Cardiac muscle cell (in vitro differentiated cells and primary cell): ENCODE measurements around the gene G6PC3. TPM values are rescaled to one million over a fixed set of nuclear protein-coding genes. Genes with fewer than 3 reads are reported as not detected.
"Not testable (repeated sequence)": the region's sequence is repeated elsewhere in the genome, so short reads cannot be mapped to it uniquely, and the experiment has no call there.

Experiments
- DNase-seq, 2 donors: peaks; one replicate each; pipeline versions ENCODE4 v3.0.0 to v3.0.0-alpha.2; 2010 to 2017; ENCODE audit warnings: low read depth in 1 of 2, low spot score in 1 of 2
- H3K27ac ChIP-seq: fragments of 200-600 bp; sonication (generic); 2 replicates; pipeline ENCODE4 v1.5.1; 2016
- H3K27me3 ChIP-seq: fragments of 200-600 bp; sonication (generic); 2 replicates; pipeline ENCODE4 v1.6.0; 2016; ENCODE audit warnings: control low read depth
- H3K36me3 ChIP-seq: fragments of 200-600 bp; sonication (generic); 2 replicates; pipeline ENCODE4 v1.5.1; 2016; ENCODE audit warnings: control low read depth
- H3K4me1 ChIP-seq: fragments of 200-600 bp; sonication (generic); 2 replicates; pipeline ENCODE4 v1.8.1; 2017; ENCODE audit warnings: low read depth, mild to moderate bottlenecking, mixed run types
- H3K4me3 ChIP-seq: fragments of 200-600 bp; sonication (generic); 2 replicates; pipeline ENCODE4 v1.5.1; 2016; ENCODE audit warnings: mild to moderate bottlenecking
- H3K9me3 ChIP-seq: fragments of 200-600 bp; sonication (generic); 2 replicates; pipeline ENCODE4 v1.5.1; 2017; ENCODE audit warnings: low read depth, mild to moderate bottlenecking, control low read depth
- polyA plus RNA-seq: library from polyadenylated mRNA; unstranded; fragments of >200 nt; fragmentation: Nextera tagmentation; extraction: Ambion mirVana; gene quantifications from 2 replicates; pipeline ENCODE4 v1.2.1, GENCODE V29; 2016
- total RNA-seq: library from RNA; depleted of rRNA; stranded (reverse); fragments of >200 nt; gene quantifications from 2 replicates; pipeline ENCODE4 v1.2.3, GENCODE V29; 2016
- TF ChIP-seq, protein P1 (sequence below): IDR thresholded peaks from 2 replicates; pipeline ENCODE4 v1.5.1; 2012; ENCODE audit warnings: low read depth, mild to moderate bottlenecking, low read length

Gene G6PC3
- total and polyA plus RNA-seq, 2 experiments from 2014 or later: 93.1 to 234 TPM

DNA sequence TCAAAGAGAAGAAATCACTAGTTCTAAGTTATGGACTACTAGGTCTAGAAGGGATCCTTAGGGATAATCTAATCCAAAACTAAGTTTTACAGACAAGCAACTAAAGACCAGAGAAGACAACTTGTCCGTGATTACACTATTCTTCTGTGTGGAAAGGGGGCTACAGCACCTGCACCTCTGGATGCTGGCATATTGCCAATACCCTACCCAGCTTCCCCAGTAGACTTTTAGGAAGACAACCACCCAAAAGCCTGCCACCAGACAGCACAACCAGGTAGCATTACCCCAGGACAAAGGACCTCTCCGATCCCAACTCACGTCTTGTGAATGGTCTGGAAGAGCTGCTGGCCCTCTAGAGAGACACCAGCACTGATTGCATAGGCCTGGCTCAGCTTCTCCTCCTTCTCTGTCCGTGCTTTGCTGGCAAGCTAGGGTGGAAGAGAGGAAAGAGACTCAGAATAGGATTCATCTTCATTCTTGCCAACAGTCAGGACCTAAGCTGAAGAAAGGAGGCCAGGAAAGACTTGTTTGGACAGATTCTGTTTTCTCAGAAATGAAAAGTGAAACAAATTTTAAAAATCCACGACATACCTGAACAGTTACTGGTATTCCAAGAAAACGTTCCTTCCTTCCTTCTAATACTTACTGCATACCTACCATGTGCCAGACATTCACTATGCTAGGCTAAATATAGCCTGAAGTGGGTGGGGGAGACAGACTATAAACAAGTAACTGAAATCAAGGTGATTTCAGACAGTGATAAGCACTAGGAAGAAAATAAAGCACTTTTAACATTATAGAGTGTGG lies 30.5 kb upstream of the G6PC3 start:
- Histone ChIP-seq H3K36me3 (peaks cover 18% of the 10 kb centered on the region), H3K9me3 (no peaks in the 10 kb centered on the region), H3K27ac (peak overlapping the region; percentile 57), H3K4me1 (peaks cover 10% of the 10 kb centered on the region), H3K27me3 (no peaks in the 10 kb centered on the region), H3K4me3 (no peak overlapping the region)
- DNase-seq: peak in 1 of 2 donors; percentile 50
- TF ChIP-seq, protein P1, sequence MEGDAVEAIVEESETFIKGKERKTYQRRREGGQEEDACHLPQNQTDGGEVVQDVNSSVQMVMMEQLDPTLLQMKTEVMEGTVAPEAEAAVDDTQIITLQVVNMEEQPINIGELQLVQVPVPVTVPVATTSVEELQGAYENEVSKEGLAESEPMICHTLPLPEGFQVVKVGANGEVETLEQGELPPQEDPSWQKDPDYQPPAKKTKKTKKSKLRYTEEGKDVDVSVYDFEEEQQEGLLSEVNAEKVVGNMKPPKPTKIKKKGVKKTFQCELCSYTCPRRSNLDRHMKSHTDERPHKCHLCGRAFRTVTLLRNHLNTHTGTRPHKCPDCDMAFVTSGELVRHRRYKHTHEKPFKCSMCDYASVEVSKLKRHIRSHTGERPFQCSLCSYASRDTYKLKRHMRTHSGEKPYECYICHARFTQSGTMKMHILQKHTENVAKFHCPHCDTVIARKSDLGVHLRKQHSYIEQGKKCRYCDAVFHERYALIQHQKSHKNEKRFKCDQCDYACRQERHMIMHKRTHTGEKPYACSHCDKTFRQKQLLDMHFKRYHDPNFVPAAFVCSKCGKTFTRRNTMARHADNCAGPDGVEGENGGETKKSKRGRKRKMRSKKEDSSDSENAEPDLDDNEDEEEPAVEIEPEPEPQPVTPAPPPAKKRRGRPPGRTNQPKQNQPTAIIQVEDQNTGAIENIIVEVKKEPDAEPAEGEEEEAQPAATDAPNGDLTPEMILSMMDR: no peak

DNA sequence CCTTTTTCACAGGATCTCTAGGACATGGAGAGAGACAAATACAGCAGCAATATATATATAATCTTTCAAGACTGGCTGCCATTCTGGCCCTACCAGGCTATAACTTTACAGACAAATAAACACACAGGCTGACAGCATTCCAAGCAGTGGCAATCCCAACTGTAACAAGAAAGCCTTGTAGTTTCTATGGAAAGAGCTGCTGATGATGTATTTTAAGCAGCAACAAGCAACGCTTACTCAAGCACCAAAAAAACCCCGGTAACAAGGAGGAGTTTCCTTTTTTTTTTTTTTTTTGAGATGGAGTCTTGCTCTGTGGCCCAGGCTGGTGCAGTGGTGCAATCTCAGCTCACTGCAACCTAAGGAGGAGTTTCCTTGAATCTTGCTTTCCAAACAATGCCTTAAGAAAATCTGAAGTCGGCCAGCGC lies 27.3 kb upstream of the G6PC3 start:
- DNase-seq: peak in 1 of 2 donors; percentile 77
- TF ChIP-seq, protein P1: no peak
- peak overlapping the region; percentile 71 for H3K27ac ChIP-seq
- no peaks in the 10 kb centered on the region for H3K27me3 ChIP-seq
- H3K9me3 ChIP-seq: no peaks in the 10 kb centered on the region
- peaks cover 10% of the 10 kb centered on the region for H3K4me1 ChIP-seq
- peaks cover 3% of the 10 kb centered on the region for H3K36me3 ChIP-seq
- no peak overlapping the region for H3K4me3 ChIP-seq

DNA sequence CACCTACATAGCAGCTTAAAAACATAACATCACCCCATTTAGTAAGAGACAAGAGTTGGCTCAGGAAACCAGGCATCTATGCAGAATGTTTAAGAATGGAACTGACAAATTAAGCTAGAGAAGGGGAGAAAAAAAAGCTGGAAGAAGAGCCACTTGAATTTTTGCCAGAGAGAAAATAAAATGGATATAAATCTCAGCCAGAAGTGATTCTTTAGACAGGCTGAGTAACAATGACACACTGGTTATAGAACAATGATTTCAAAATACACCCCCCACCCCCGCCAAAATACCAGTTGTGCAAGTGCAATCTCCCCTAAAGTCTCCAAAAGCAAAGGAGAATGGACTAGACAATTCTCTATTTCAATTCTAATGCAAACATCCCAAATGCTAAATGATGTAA lies 26.5 kb upstream of the G6PC3 start:
- Histone ChIP-seq H3K4me3 (no peak overlapping the region), H3K9me3 (no peaks in the 10 kb centered on the region), H3K36me3 (peaks cover 3% of the 10 kb centered on the region), H3K4me1 (peaks cover 10% of the 10 kb centered on the region), H3K27ac (no peak overlapping the region), H3K27me3 (no peaks in the 10 kb centered on the region)
- peak in 1 of 2 donors; percentile 50 for DNase-seq
- TF ChIP-seq, protein P1: no peak

DNA sequence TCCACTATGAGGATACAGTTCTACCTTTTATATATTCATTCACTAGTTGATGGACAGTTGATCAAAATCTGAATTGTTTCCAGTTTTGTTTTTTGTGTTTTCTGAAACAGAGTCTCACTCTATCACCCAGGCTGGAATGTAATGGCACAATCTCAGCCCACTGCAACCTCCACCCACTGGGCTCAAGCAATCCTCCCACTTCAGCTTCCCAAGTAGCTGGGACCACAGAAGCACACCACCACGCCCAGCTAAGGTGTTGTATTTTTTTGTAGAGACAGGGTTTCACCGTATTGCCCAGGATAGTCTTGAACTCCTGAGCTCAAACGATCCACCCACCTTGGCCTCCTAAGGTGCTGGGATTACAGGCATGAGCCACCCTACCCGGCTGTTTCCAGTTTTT lies 25.0 kb upstream of the G6PC3 start:
- Histone ChIP-seq H3K4me3 (no peak overlapping the region), H3K9me3 (no peaks in the 10 kb centered on the region), H3K36me3 (peaks cover 7% of the 10 kb centered on the region), H3K4me1 (peaks cover 4% of the 10 kb centered on the region), H3K27me3 (no peaks in the 10 kb centered on the region), H3K27ac (no peak overlapping the region)
- TF ChIP-seq, protein P1: no peak
- no peak for DNase-seq

DNA sequence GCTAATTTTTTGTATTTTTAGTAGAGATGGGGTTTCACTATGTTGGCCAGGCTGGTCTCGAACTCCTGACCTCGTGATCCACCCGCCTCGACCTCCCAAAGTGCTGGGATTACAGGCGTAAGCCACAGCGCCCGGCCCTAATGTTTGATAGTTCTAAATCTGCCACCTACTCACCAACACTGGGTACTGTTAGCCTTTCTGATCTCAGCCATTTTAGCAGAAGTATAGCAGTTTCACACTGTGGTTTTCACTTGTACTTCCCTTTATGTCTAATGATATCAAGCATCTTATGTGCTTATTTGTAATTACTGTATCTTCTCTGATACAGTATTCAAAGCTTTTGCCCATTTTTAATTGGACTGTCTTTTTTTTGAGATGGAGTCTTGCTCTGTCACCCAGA lies 23.6 kb upstream of the G6PC3 start:
- peaks cover 18% of the 10 kb centered on the region for H3K36me3 ChIP-seq
- not testable (repeated sequence) for H3K4me1 ChIP-seq, H3K4me3 ChIP-seq, DNase-seq, H3K27ac ChIP-seq, H3K27me3 ChIP-seq, H3K9me3 ChIP-seq

DNA sequence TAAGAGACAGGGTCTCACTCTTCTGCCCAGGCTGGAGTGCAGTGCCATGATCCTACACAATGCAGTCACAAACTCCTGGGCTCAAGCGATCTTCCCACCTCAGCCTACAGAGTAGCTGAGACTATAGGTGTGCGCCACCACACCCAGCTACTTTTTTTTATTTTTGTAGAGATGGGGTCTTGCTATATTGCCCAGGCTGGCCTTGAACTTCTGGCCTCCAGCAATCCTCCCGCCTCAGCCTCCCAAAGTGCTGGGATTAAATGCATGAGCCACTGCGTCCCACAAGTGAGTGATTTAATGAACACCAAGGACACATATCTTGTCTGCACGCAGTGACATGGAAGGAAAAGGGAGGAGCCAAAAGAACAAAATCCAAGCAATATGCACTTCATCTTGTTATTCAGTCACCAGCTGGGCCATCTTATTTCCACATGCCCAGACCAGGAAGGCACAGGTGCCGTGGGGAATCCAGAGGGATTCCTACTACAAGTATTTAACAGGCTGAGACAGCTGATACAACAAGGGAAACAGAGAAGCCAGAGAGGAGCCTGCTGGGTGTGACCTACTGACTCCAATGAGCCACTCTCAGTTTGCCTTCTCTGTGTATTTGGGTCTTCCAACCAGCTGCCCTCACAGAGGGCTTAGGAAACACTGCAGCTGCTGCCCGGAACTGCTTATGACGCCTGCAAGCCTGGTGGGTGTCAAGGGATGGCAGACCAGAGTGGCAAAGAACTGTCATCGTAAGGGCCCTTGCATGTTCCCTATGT lies 21.1 kb upstream of the G6PC3 start:
- H3K36me3 ChIP-seq: peaks cover 23% of the 10 kb centered on the region
- TF ChIP-seq, protein P1: no peak
- H3K27me3 ChIP-seq: no peaks in the 10 kb centered on the region
- no peak for DNase-seq
- no peak overlapping the region for H3K4me3 ChIP-seq
- H3K4me1 ChIP-seq: no peaks in the 10 kb centered on the region
- no peaks in the 10 kb centered on the region for H3K9me3 ChIP-seq
- no peak overlapping the region for H3K27ac ChIP-seq
